GM21447 (cell line): Measurements from ENCODE around the gene F11R.
"Not testable (repeated sequence)": the region's sequence is repeated elsewhere in the genome, so short reads cannot be mapped to it uniquely, and the experiment has no call there.

Source experiments
- ATAC-seq: cut with Tn5 transposase; IDR thresholded peaks from one replicate; pipeline ENCODE4 v1.9.1; 2021; ENCODE audit not compliant: unreplicated experiment

The F11R gene

DNA sequence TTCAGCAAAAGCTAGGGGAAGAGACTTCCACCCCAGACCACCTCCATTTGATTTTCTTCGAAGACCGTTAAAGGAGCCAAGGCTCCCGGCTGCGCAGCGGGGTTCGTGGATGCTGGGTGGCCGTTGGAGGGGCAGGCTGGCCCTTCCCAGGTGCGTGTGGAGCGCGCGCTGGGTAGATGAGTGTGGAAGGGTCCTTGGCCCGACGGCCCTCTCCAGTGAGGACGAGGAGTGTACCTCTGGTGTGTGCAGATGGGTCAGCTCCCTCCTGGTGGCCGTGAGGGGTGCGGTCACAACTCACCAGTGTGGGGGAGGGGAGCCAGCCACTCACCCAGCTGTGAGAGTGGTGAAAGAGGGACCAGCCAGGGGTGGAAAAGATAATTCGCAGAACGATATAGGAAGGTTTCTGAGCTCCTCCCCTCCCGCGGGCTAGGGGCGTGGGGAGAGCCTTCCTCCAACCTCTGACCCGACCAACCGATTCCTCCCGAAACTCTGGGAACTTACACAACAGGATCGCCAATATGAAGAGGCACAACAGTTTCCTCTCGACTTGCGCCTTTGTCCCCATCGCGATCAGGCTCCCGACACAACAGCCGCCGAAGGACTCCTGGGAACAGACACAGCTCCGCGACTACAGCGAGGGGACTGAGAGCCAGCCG lies at the start of gene F11R:
Gene F11R (minus strand): TSS at position 644 of the 656 bp plus-strand sequence. CDS start 79 bp downstream, at position 565.
- peak; percentile 46 for ATAC-seq

DNA sequence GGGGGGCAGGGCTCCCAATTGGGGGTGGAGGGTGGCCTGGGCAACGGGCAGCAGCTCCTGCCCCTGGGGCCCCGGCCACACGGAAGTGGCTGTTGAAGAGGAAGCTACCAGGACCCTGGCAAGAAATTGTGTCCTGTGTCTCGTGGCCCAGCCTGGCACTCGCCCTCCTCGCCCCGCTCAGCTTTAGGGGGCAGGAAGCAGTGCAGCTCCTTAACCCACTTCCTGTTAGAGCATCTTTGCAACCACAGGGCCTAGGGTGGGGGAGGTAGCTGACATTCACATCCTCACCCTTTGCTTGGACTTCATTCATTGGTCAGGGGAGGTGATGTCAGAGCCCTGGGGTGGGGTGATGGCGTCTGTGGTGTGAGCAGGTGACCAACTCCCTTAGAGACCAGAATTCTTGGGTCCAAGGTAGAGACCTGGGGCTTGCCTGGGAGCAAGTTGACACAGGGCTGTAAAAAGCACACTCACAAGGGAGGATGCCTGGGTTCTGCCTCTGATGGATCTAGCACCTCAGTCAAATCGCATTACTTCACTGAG lies 48.8 kb upstream of the F11R start, which contains the start of gene ARHGAP30:
Gene ARHGAP30 (minus strand): TSS at position 161 of the 540 bp plus-strand sequence. CDS start 267 bp downstream, outside the sequence.
- peak; percentile 75 for ATAC-seq

DNA sequence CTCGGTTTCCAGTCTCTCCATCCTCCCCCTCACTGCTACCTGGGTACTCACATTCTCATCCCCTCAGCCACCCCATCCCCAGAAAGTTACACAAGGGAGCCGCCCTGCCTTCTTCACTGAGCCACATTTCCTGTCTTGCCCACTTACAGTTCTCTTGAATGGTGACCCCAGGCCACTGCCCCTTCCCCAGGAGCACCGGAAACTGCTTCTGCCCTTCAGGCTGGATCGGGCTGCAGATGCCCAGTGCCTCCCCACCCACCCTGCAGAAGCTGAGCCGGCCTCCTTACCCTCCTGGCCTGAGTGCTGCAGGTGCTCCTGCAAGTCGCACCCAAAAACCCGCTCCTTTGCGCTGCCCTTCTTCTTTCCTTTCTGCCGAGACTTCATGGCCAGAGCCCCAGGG lies 48.3 kb upstream of the F11R start:
- ATAC-seq: peak; percentile 3

- peak; percentile 57 for ATAC-seq
Measured at GRCh38 chr1:161068306-161069234, 47.6 kb upstream of the F11R start.

- ATAC-seq: no peak
Measured at GRCh38 chr1:161066694-161067093, 45.7 kb upstream of the F11R start.

- ATAC-seq: not testable (repeated sequence)
Measured at GRCh38 chr1:161065681-161066080, 44.7 kb upstream of the F11R start.

DNA sequence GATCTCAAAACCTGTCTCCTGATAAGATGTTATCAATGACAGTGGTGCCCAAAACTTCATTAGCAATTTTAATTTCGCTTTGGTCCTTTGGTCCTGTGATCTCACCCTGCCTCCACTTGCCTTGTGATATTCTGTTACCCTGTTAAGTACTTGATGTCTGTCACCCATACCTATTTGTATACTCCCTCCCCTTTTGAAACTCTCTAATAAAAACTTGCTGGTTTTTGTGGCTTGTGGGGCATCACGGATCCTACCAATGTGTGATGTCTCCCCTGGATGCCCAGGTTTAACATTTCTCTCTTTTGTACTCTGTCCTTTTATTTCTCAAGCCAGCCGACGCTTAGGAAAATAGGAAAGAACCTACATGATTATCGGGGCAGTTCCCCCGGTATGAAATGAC lies 43.0 kb upstream of the F11R start:
- ATAC-seq: not testable (repeated sequence)

GRCh38 chr1:161061419-161061818 lies 40.5 kb upstream of the F11R start:
- ATAC-seq: no peak

GRCh38 chr1:161059293-161059692 lies 38.3 kb upstream of the F11R start:
- ATAC-seq: no peak

- ATAC-seq: no peak
Measured at GRCh38 chr1:161054805-161055204, 33.9 kb upstream of the F11R start.

DNA sequence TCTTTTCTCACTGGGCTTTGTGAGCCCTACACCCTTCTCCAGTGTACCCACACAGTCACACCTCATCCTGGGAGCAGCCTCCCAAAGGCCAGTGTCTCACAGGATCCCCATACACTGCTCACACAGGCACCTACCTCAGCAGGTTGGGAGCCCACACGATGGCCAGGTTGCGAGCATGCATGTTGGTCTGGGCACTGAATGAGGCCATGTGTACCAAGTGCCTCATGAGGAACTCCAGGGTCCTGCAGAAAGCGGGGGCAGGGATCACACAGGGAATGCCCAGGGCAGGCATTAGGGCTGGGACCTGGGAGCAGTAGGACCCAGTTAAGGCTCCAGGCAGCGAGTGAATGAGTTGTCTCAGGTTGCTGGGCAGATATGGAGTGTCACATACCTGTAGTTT lies 33.3 kb upstream of the F11R start:
- no peak for ATAC-seq

DNA sequence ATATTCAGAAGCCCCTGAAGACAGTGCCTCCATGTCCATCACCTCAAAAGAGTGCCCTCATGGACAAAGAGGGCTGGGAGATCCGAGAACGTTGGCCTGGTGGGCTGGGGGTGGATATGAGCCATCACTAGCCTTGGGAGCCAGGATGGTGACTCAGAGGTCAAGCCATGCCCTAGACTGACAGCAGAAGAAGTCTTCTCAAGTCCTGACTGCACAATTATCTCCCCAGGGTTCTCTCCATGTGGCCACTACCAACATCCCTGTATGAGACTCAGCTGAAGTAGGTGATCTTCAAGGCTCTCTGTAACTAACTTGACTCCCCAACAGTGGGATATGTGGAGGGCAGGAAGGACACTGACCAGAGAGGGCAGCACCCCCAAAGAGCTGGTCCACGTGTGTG lies 31.9 kb upstream of the F11R start:
- ATAC-seq: no peak

DNA sequence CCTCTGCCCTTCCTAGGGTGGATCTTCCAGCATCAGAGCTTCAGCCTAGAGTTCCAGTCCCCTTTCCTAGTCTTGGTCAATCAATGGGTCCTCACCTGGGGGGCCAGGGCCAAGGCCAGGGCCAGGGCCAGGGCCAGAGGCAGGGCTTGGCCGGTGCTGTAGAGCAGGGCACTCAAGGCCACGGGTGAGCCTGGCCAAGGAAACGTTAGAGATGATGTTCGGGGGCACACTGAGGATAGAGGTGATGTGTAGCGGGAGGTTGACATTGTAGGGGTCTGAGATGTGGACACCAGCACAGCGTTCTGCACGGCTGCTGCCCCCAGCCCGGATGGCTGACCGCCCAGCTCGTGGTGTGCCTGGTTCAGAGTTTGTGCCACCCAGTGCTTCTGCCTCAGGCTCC lies 30.3 kb upstream of the F11R start:
- no peak for ATAC-seq

GRCh38 chr1:161048949-161049722 lies 28.2 kb upstream of the F11R start:
- ATAC-seq: no peak

DNA sequence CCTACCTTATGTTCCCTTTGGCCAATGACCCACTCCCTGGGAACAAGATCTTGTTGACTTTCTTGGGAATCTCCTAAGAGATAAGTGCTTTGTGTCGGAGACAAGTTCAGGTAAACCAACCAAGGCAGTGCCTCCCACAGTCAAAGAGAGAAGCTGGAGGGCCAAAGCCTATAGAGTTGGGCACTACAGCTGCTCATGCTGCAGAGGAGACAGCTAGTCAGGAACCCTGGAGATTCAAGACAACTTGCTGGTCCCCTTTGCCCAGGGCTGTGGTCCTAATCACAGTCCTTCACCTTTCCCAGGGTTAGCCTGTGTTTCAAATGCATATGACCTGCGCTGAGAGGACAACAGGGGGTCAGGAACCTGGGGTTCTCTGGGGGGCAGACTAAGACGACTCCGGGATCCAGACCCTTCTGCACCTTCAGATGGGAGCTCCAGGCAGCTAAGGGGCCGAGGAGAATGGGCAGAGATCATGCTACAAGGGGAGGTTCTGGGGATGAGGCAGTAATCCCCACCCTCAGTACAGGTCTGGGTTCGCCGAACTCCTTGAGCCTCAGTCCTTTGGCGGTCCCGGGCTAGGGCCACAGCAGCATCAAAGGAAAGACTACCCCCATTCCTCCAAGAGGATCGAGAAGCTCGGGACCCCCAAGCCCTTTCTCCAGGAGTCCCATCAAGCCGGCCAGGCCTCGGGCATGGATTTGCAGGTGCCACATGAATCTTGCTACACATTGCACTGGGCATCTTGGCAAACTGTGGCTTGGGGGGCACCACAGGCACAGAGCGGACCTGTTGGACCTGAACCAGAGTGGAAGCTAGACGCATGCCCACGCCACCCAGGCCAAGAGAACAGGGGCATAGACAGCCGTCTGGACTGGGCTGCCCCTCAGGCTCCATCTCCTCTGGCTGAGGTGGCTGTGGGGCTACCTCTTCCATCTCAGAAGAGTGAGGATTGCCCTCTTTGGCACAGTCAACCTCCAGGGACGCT lies 26.8 kb upstream of the F11R start:
- ATAC-seq: no peak

- peak; percentile 48 for ATAC-seq
Measured at GRCh38 chr1:161046605-161047228, 25.8 kb upstream of the F11R start.

- ATAC-seq: peak; percentile 59
Measured at GRCh38 chr1:161045736-161046604, 25.0 kb upstream of the F11R start, which contains the start of gene USF1. Gene USF1 (minus strand): TSS chr1:161045977. CDS start chr1:161043275, 2,702 bp downstream.
